HepG2 (cell line): Measurements from ENCODE around the gene YPEL5. TPM values are rescaled to one million over a fixed set of nuclear protein-coding genes. Genes with fewer than 3 reads are reported as not detected.

ENCODE experiments used
- ATAC-seq: fragments of 200-7000 bp; cut with Tn5 transposase; 3 replicates; pipeline ENCODE4 v1.9.1; 2020; ENCODE audit warnings: mild to moderate bottlenecking, moderate library complexity
- BruUV-seq: library from RNA; stranded (reverse); fragments of 400-500 nt; replicated peaks from 2 replicates; lab custom pipeline; 2021; lab: Mats Ljungman, UMichigan
- CTCF ChIA-PET: fragments of 300-600 bp; formaldehyde crosslinking; extraction: SDS; loops from one replicate; lab custom pipeline; 2021; ENCODE audit warnings: low total read pairs, inconsistent platforms, low intra/inter-chr PET ratio; lab: Yijun Ruan, JAX
- POLR2A ChIA-PET: fragments of 350-600 bp; sonication (Branson Sonifier 250); formaldehyde crosslinking; loops from one replicate; lab custom pipeline; 2020; ENCODE audit warnings: antibody characterized with exemption, inconsistent platforms; lab: Yijun Ruan, JAX
- DNase-seq: peaks from one replicate; pipeline ENCODE4 v3.0.0-alpha.2; 2015; ENCODE audit warnings: low spot score
- FAIRE-seq: peaks from 3 replicates; lab custom pipeline; 2011; peaks lifted over from hg19 to GRCh38; lab: Jason Lieb, UNC
- H2AFZ ChIP-seq: one replicate; pipeline ENCODE4 v1.6.1; 2011; ENCODE audit warnings: low read length, inconsistent platforms
- H3K27ac ChIP-seq: fragments of 300-600 bp; 3 replicates; pipeline ENCODE4 v1.8.0; 2011; ENCODE audit warnings: mixed run types, mild to moderate bottlenecking, mixed read lengths, low read length, inconsistent platforms; ENCODE audit not compliant: insufficient read depth; ENCODE audit errors: extremely low read length
- H3K27me3 ChIP-seq, 2 experiments: fragments of 200-600 bp in 1 of 2; 2 replicates in 1 of 2; 3 replicates in 1 of 2; pipeline versions ENCODE4 v1.6.0 to v1.8.0; 2011; ENCODE audit warnings: low read length in 2 of 2, mild to moderate bottlenecking in 2 of 2, moderate library complexity in 2 of 2, inconsistent platforms in 1 of 2; ENCODE audit not compliant: insufficient read depth in 2 of 2, control insufficient read depth in 1 of 2
- H3K36me3 ChIP-seq, 2 experiments: fragments of 200-600 bp in 1 of 2; replicated peaks in 1 of 2; 2 replicates in 1 of 2; 3 replicates in 1 of 2; pipeline versions ENCODE4 v1.5.1 to v1.8.0; 2011; ENCODE audit warnings: low read length in 2 of 2, inconsistent platforms in 1 of 2; ENCODE audit not compliant: insufficient read depth in 2 of 2, control insufficient read depth in 1 of 2
- H3K4me1 ChIP-seq: 2 replicates; pipeline ENCODE4 v1.5.1; 2012; ENCODE audit warnings: low read length, inconsistent platforms; ENCODE audit not compliant: insufficient read depth
- H3K4me2 ChIP-seq: 2 replicates; pipeline ENCODE4 v1.6.0; 2011; ENCODE audit warnings: low read depth, low read length, inconsistent platforms
- H3K4me3 ChIP-seq, 3 experiments: fragments of 200-600 bp in 1 of 3; sonication (generic), shearing (Covaris generic) in 1 of 3; replicated peaks in 1 of 3; 2 replicates each; pipeline ENCODE4 v1.5.1; 2011 to 2016; ENCODE audit warnings: low read length in 3 of 3, inconsistent platforms in 2 of 3, low read depth in 2 of 3, mild to moderate bottlenecking in 2 of 3, control low read depth in 1 of 3, mixed read lengths in 1 of 3; ENCODE audit not compliant: insufficient read depth in 1 of 3
- H3K79me2 ChIP-seq: one replicate; pipeline ENCODE4 v1.6.1; 2011; ENCODE audit warnings: low read length, inconsistent platforms; ENCODE audit not compliant: insufficient read depth
- H3K9ac ChIP-seq: 2 replicates; pipeline ENCODE4 v1.6.0; 2011; ENCODE audit warnings: mild to moderate bottlenecking, low read depth, low read length, inconsistent platforms; ENCODE audit not compliant: insufficient read depth
- H3K9me3 ChIP-seq: 2 replicates; pipeline ENCODE4 v1.5.1; 2012; ENCODE audit warnings: mild to moderate bottlenecking, low read length
- H4K20me1 ChIP-seq: 2 replicates; pipeline ENCODE4 v1.6.0; 2011; ENCODE audit warnings: inconsistent platforms, mild to moderate bottlenecking, low read length, moderate library complexity; ENCODE audit not compliant: insufficient read depth
- ETS1 ChIP-seq: sonication (generic); formaldehyde crosslinking; IDR thresholded peaks from 2 replicates; pipeline ENCODE4 v1.4.0; 2020; ENCODE audit warnings: missing genetic modification reagents
- NKX3-1 ChIP-seq: sonication (generic); formaldehyde crosslinking; IDR thresholded peaks from 2 replicates; pipeline ENCODE4 v1.5.0; 2020; ENCODE audit warnings: missing genetic modification reagents
- PHF21A ChIP-seq: sonication (generic); formaldehyde crosslinking; IDR thresholded peaks from 2 replicates; pipeline ENCODE4 v1.5.0; 2020; ENCODE audit warnings: mild to moderate bottlenecking, missing genetic modification reagents
- ZNF256 ChIP-seq: sonication (generic); formaldehyde crosslinking; conservative IDR thresholded peaks from 2 replicates; pipeline ENCODE4 v1.4.0; 2020; ENCODE audit warnings: missing genetic modification reagents
- ZNF788 ChIP-seq: sonication (generic); formaldehyde crosslinking; IDR thresholded peaks from 2 replicates; pipeline ENCODE4 v1.5.0; 2020; ENCODE audit warnings: mild to moderate bottlenecking, missing genetic modification reagents, borderline replicate concordance
- WGBS: methylation state at CpG from one replicate; pipeline ENCODE4 v1.1.6; 2017; ENCODE audit warnings: low lambda C conversion rate; 5-methylcytosine and 5-hydroxymethylcytosine counted together
- in situ Hi-C: cut with HindIII; loops from 2 replicates; pipeline ENCODE4 v1.10.0; 2017; ENCODE audit warnings: low pct_unique_long_range_greater_than_20kb; ENCODE audit not compliant: extremely low pct_ligation_motif_present
- intact Hi-C: fragments of 100-400 bp; cut with micrococcal nuclease; formaldehyde crosslinking; loops from one replicate; pipeline ENCODE4 v1.10.0; 2022; ENCODE audit not compliant: unreplicated experiment
- polyA plus RNA-seq, 8 experiments: library from polyadenylated mRNA; depleted of rRNA in 3 of 8; stranded (reverse) in 7 of 8; unstranded in 1 of 8; fragments of >200 nt; fragmentation: Illumina TruSeq in 4 of 8; extraction: Trizol in 4 of 8; gene quantifications; 2 replicates each; pipeline versions ENCODE4 v1.2.1 to v1.2.3, GENCODE V29; 2011 to 2016; ENCODE audit warnings: low read depth in 4 of 8, missing spikeins in 1 of 8, mixed read lengths in 1 of 8; ENCODE audit not compliant: insufficient read depth in 1 of 8
- total RNA-seq, 5 experiments: library from RNA; depleted of rRNA; stranded (reverse); fragments of >200 nt; fragmentation: Illumina TruSeq; extraction: Trizol; gene quantifications; 2 replicates each; pipeline ENCODE4 v1.2.3, GENCODE V29; 2016; ENCODE audit warnings: low read depth in 1 of 5

Gene YPEL5
- total and polyA plus RNA-seq, 2 of the 13 experiments (the other 11 are each of a cell fraction or from before 2014, with no cell fraction given): 12.7 to 49.7 TPM

- no peak for TF ChIP-seq ETS1 (CRISPR knock-in tag)
- TF ChIP-seq ZNF256: no peak
- no peak for TF ChIP-seq NKX3-1
- no peak for TF ChIP-seq PHF21A (CRISPR knock-in tag)
Measured at GRCh38 chr2:30159766-30160165, 13.0 kb downstream of the YPEL5 start (continued).

GRCh38 chr2:30161929-30162706, 15.3 kb downstream of the YPEL5 start:
- no peak overlapping the region for H3K9ac ChIP-seq
- no peak for ATAC-seq
- ChIA-PET POLR2A (no interaction called here), CTCF (no interaction called here)
- DNase-seq: no peak
- H3K4me3 ChIP-seq: no peak overlapping the region
- peaks cover 7% of the 10 kb centered on the region; the same call in 1 of the 2 replicates for H3K4me1 ChIP-seq
- H3K9me3 ChIP-seq: no peaks in the 10 kb centered on the region
- intact Hi-C loops (no loop called here), in situ Hi-C loops (no loop called here)
- no TSS peak for BruUV-seq
- no peak overlapping the region for H3K4me2 ChIP-seq
- WGBS: 81% methylated on average over 7 of the region's 7 CpGs
- no peaks in the 10 kb centered on the region for H3K79me2 ChIP-seq
- H3K36me3 ChIP-seq: peaks cover 9 to 22% of the 10 kb centered on the region in 2 experiments
- TF ChIP-seq ZNF788 (CRISPR knock-in tag): no peak
- H3K27ac ChIP-seq: no peak overlapping the region
- FAIRE-seq: no peak
- no peak overlapping the region for H2AFZ ChIP-seq
- no peaks in the 10 kb centered on the region for H4K20me1 ChIP-seq
- H3K27me3 ChIP-seq: no peaks in the 10 kb centered on the region; a peak in 1 of 5 replicates
